ENCODE results near the gene MED20. TPM values are rescaled to one million over a fixed set of nuclear protein-coding genes. Genes with fewer than 3 reads are reported as not detected.

The MED20 gene
- total and polyA plus RNA-seq, 10 of the 15 experiments (the other 5 are each of a cell fraction or from before 2014, with no cell fraction given) = 13.4 to 24.8 (median 17.9) TPM

DNA sequence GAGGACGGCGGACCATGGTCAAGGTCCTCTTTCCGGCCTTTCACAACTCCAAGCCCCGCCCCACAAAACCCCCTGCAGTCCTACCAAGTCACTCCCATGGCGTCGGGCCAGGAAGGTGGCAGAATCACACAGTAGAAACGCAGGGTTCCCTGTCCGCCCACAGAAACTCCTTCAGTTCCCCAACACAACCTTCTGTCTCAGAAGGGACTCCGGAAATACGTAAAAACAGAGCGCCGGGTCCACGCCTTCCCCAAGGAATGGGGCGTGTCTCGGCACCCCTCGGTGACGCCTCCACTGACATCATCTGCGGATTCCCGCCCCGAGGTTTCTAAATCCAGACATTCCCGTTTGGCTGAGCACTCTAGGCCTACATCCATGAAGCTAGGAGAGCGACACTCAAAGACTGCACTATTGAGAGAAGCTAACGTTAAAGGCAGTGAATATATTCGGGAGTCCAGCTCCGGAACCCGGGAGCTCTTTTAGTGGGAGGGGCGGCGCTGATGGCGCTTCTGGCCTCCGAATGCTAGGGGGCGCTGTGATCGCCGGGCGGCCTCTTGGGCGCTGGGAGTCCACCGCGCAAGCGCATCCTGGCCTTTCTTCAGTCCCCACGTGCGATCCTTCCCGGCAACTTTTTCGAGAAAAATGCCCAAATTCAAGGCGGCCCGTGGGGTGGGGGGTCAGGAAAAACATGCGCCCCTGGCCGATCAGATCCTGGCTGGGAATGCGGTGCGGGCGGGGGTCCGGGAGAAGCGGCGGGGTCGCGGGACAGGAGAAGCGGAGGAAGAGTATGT, at the start of gene MED20, which contains the start of gene BYSL (continued):
- TF ChIP-seq DPF2 (IDR thresholded peaks at IDR 0.05) (no peak), MEF2A (IDR thresholded peaks at IDR 0.05; ENCODE audit: insufficient read depth, low read depth, low read length) (0 out of 2 replicates have a peak, but pooled peaks have one; percentile 45), NR2F1 (conservative IDR thresholded peaks at IDR 0.05) (no peak), PML (IDR thresholded peaks at IDR 0.05; ENCODE audit: low read length) (peak; percentile 91), CBX3 (IDR thresholded peaks at IDR 0.05; ENCODE audit: borderline replicate concordance, low read depth) (no peak), MEF2B (IDR thresholded peaks at IDR 0.05; ENCODE audit: partially characterized antibody, poor library complexity, severe bottlenecking) (peak; percentile 37), LARP7 (IDR thresholded peaks at IDR 0.05) (no peak), SMC3 (IDR thresholded peaks at IDR 0.05; ENCODE audit: borderline replicate concordance, low read length) (peak; percentile 16; the same call in 1 of the 2 replicates), BHLHE40 (IDR thresholded peaks at IDR 0.05; ENCODE audit: borderline replicate concordance in 1 of 2, low read depth in 2 of 2, low read length in 1 of 2) (peak; percentile 86 to 91), SREBF2 (IDR thresholded peaks at IDR 0.05; ENCODE audit: low read length) (no peak), GATAD2B (conservative IDR thresholded peaks at IDR 0.05; ENCODE audit: low read depth) (no peak), ASH2L (IDR thresholded peaks at IDR 0.05; ENCODE audit: borderline replicate concordance, low read depth) (peak; percentile 86; the same call in 1 of the 2 replicates), ZBED1 (IDR thresholded peaks at IDR 0.05; ENCODE audit: borderline replicate concordance) (peak; percentile 60; the same call in 1 of the 2 replicates), BCL11A (IDR thresholded peaks at IDR 0.05; ENCODE audit: low read depth, low read length) (no peak), NFXL1 (IDR thresholded peaks at IDR 0.05; ENCODE audit: borderline replicate concordance) (no peak), WRNIP1 (IDR thresholded peaks at IDR 0.05; ENCODE audit: borderline replicate concordance, low read depth, low read length) (no peak), HDGF (IDR thresholded peaks at IDR 0.05) (no peak; the same call in 1 of the 2 replicates), HDAC6 (IDR thresholded peaks at IDR 0.05; ENCODE audit: unreplicated experiment) (no peak), HCFC1 (IDR thresholded peaks at IDR 0.05; ENCODE audit: low read length) (peak; percentile 76), TCF3 (IDR thresholded peaks at IDR 0.05; ENCODE audit: borderline replicate concordance, insufficient read depth, low read depth, low read length) (no peak), RCOR1 (conservative IDR thresholded peaks at IDR 0.05; ENCODE audit: low read depth, low read length) (no peak)
- TF ChIP-seq, protein P1, sequence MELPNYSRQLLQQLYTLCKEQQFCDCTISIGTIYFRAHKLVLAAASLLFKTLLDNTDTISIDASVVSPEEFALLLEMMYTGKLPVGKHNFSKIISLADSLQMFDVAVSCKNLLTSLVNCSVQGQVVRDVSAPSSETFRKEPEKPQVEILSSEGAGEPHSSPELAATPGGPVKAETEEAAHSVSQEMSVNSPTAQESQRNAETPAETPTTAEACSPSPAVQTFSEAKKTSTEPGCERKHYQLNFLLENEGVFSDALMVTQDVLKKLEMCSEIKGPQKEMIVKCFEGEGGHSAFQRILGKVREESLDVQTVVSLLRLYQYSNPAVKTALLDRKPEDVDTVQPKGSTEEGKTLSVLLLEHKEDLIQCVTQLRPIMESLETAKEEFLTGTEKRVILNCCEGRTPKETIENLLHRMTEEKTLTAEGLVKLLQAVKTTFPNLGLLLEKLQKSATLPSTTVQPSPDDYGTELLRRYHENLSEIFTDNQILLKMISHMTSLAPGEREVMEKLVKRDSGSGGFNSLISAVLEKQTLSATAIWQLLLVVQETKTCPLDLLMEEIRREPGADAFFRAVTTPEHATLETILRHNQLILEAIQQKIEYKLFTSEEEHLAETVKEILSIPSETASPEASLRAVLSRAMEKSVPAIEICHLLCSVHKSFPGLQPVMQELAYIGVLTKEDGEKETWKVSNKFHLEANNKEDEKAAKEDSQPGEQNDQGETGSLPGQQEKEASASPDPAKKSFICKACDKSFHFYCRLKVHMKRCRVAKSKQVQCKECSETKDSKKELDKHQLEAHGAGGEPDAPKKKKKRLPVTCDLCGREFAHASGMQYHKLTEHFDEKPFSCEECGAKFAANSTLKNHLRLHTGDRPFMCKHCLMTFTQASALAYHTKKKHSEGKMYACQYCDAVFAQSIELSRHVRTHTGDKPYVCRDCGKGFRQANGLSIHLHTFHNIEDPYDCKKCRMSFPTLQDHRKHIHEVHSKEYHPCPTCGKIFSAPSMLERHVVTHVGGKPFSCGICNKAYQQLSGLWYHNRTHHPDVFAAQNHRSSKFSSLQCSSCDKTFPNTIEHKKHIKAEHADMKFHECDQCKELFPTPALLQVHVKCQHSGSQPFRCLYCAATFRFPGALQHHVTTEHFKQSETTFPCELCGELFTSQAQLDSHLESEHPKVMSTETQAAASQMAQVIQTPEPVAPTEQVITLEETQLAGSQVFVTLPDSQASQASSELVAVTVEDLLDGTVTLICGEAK (IDR thresholded peaks at IDR 0.05; ENCODE audit: borderline replicate concordance) = peak; percentile 93
- TF ChIP-seq, protein P2, sequence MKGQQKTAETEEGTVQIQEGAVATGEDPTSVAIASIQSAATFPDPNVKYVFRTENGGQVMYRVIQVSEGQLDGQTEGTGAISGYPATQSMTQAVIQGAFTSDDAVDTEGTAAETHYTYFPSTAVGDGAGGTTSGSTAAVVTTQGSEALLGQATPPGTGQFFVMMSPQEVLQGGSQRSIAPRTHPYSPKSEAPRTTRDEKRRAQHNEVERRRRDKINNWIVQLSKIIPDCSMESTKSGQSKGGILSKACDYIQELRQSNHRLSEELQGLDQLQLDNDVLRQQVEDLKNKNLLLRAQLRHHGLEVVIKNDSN (IDR thresholded peaks at IDR 0.05; ENCODE audit: borderline replicate concordance, extremely low read length, insufficient read depth, low read depth, low read length) = peak; percentile 4
- TF ChIP-seq, protein P3, sequence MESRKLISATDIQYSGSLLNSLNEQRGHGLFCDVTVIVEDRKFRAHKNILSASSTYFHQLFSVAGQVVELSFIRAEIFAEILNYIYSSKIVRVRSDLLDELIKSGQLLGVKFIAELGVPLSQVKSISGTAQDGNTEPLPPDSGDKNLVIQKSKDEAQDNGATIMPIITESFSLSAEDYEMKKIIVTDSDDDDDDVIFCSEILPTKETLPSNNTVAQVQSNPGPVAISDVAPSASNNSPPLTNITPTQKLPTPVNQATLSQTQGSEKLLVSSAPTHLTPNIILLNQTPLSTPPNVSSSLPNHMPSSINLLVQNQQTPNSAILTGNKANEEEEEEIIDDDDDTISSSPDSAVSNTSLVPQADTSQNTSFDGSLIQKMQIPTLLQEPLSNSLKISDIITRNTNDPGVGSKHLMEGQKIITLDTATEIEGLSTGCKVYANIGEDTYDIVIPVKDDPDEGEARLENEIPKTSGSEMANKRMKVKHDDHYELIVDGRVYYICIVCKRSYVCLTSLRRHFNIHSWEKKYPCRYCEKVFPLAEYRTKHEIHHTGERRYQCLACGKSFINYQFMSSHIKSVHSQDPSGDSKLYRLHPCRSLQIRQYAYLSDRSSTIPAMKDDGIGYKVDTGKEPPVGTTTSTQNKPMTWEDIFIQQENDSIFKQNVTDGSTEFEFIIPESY (IDR thresholded peaks at IDR 0.05) = no peak

Measured in GM12878 (cell line).